ENCODE data around the gene PUDP.
"Not testable (repeated sequence)": the region's sequence is repeated elsewhere in the genome, so short reads cannot be mapped to it uniquely, and the experiment has no call there.

Gene PUDP

GRCh38 chrX:7025471-7025870, 122.5 kb downstream of the PUDP start:
- no peak for DNase-seq

GRCh38 chrX:7024850-7025249, 123.1 kb downstream of the PUDP start:
- no peak for DNase-seq

GRCh38 chrX:7022996-7023395, 125.0 kb downstream of the PUDP start:
- DNase-seq, result not testable (repeated sequence)

- DNase-seq, result no peak
Observed at GRCh38 chrX:7021991-7022390, 126.0 kb downstream of the PUDP start.

GRCh38 chrX:7019555-7019954, 128.4 kb downstream of the PUDP start:
- DNase-seq, result no peak

- not testable (repeated sequence) for DNase-seq
Observed at GRCh38 chrX:7012262-7012834, 135.6 kb downstream of the PUDP start.

- not testable (repeated sequence) for DNase-seq
Observed at GRCh38 chrX:7010897-7011296, 137.1 kb downstream of the PUDP start.

GRCh38 chrX:7007328-7007727, 140.6 kb downstream of the PUDP start:
- DNase-seq, result not testable (repeated sequence)
